Adrenal gland (tissue), 12 donors: ENCODE data around the gene MOV10. TPM values are rescaled to one million over a fixed set of nuclear protein-coding genes. Genes with fewer than 3 reads are reported as not detected.

Source experiments
- DNase-seq, 7 donors: peaks; one replicate each; pipeline ENCODE4 v3.0.0-alpha.2; 2019 to 2020
- H3K27ac ChIP-seq, 5 donors: fragments of 200-600 bp; sonication (generic) in 4 of 5; 1 replicate in 3 of 5; 2 replicates in 2 of 5; pipeline versions ENCODE4 v1.5.1 to v1.8.0; 2016 to 2020; ENCODE audit warnings: mild to moderate bottlenecking in 1 of 5
- H3K27me3 ChIP-seq: fragments of 200-600 bp; 2 replicates; pipeline ENCODE4 v1.8.0; 2021
- H3K36me3 ChIP-seq, 2 donors: fragments of 200-600 bp; replicated peaks in 1 of 2; 1 replicate in 1 of 2; 2 replicates in 1 of 2; pipeline versions ENCODE4 v1.5.1 to v1.8.0; 2018 to 2022
- H3K4me1 ChIP-seq, 2 donors: fragments of 200-600 bp; replicated peaks in 1 of 2; 1 replicate in 1 of 2; 2 replicates in 1 of 2; pipeline versions ENCODE4 v1.5.1 to v1.8.0; 2018 to 2021
- H3K4me3 ChIP-seq, 4 donors: fragments of 200-600 bp; sonication (generic) in 3 of 4; one replicate each; pipeline ENCODE4 v1.5.1; 2016 to 2018
- H3K9me3 ChIP-seq, 3 donors: fragments of 200-600 bp; sonication (generic) in 1 of 3; replicated peaks in 1 of 3; 1 replicate in 2 of 3; 2 replicates in 1 of 3; pipeline versions ENCODE4 v1.5.1 to v1.8.0; 2016 to 2021
- CTCF ChIP-seq, 6 experiments: fragments of 450-650 bp in 4 of 6; fragments of 200-600 bp in 2 of 6; sonication (generic) in 1 of 6; IDR thresholded peaks; 1 replicate in 5 of 6; 2 replicates in 1 of 6; pipeline versions ENCODE4 v1.5.1 to v1.8.0; 2016 to 2021; ENCODE audit warnings: antibody characterized with exemption in 6 of 6, mild to moderate bottlenecking in 2 of 6, moderate library complexity in 1 of 6
- POLR2A ChIP-seq, 2 donors: fragments of 450-650 bp; IDR thresholded peaks; one replicate each; pipeline ENCODE4 v1.6.1; 2017; ENCODE audit warnings: antibody characterized with exemption in 2 of 2, mild to moderate bottlenecking in 2 of 2, moderate library complexity in 1 of 2
- WGBS, 4 donors: extraction: QIAGEN DNeasy Blood & Tissue Kit in 2 of 4; methylation state at CpG; one replicate each; pipeline versions ENCODE4 v1.1.5 to v1.1.7; 2013 to 2017; 5-methylcytosine and 5-hydroxymethylcytosine counted together
- intact Hi-C, 2 donors: fragments of 100-400 bp; cut with DNase I; formaldehyde crosslinking; loops; one replicate each; pipeline versions ENCODE4 v1.14.1 to v1.15.0; 2022 to 2023
- polyA plus RNA-seq, 3 donors: library from polyadenylated mRNA; stranded (reverse); fragments of 200-250 nt in 2 of 3; fragments of 350-450 nt in 1 of 3; fragmentation: Illumina TruSeq in 1 of 3; extraction: RNeasy Lipid Tissue Mini Kit (QIAGEN cat#74804) in 1 of 3; gene quantifications; one replicate each; pipeline ENCODE4 v1.2.3, GENCODE V29; 2013 to 2014
- total RNA-seq, 9 donors: library from RNA; depleted of rRNA in 4 of 9; stranded (reverse); fragments of >200 nt in 4 of 9; fragments of 120-200 nt in 1 of 9; fragmentation: NEBNext Ultra II Directional in 1 of 9; extraction: Animal tissue kit (Norgen Biotek cat#: 25700) in 1 of 9; gene quantifications; one replicate each; pipeline versions ENCODE4 v1.1.0 to v1.2.4, GENCODE V29; 2013 to 2023
- donor health status: healthy with polysubstance abuse.
- donor health status: Bipolar disorder and iron deficiency.
- donor health status: DM: yes; HTN: yes; CAD: no.
- donor health status: DM: no; HTN: no; CAD: no.
- donor health status: DM: no; HTN: no; CAD: no.
- donor health status: DM: yes; HTN: yes; CAD: no.

Gene MOV10
- total and polyA plus RNA-seq, 12 donors = 39.1 to 372 (median 70.5) TPM

- DNase-seq = peak; percentile 97 to 99 (median 99)
- Histone ChIP-seq H3K4me3 (peak within 1 kb of the TSS in 2 of 4 donors; percentile 34 to 68), H3K27me3 (no peaks in the 10 kb centered on the region), H3K4me1 (peaks cover 19 to 24% of the 10 kb centered on the region in 2 donors), H3K36me3 (no peaks in the 10 kb centered on the region), H3K27ac (peak within 1 kb of the TSS in 3 of 5 donors; percentile 35 to 70 (median 49)), H3K9me3 (no peaks in the 10 kb centered on the region)
- TF ChIP-seq POLR2A (IDR thresholded peaks at IDR 0.05) = peak; percentile 44 to 61
- TF ChIP-seq CTCF (IDR thresholded peaks at IDR 0.05) = peak in 1 of 6 experiments; percentile 4
- intact Hi-C loops = loop anchor here in 1 of 2 donors (10.0 kb wide), 1 partner anchor 329 kb away; no protein-coding TSS in a partner anchor
- 0 to 1% (median 0%) methylated on average over 14 to 51 of the region's 51 CpGs for WGBS, 4 donors
Observed at GRCh38 chr1:112715264-112716053, 41.0 kb downstream of the MOV10 start, which contains the start of gene PPM1J. PPM1J (minus strand) TSS chr1:112715332; CDS start chr1:112715301, 31 bp downstream.

DNA sequence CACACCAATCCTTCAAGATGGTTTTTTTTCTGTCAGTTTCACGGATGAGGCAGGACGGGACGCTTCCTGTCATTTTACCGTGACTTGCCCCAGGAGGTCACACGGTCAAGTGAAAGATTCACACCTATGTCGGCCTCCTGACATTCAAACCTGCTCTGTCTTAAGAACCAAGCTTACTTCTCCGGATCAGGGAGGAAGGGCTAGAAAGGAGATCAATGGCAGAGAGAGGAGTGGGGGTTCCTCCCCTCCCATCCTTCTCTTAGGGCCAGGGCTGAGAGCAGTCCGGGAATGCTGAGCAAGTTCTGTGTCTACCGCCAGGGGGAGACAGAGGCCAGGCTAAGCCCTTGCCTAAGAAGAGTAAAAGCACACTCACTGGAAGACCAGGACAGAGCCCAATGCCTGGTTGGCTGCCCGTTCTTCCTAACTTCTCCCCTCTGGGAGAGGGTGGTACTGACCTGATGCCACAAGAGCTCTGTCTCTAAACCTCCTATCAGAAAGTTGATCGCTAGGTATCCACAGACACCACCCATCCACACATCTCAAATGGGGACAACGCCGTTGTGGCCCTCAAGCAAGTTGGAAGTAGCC lies 41.8 kb downstream of the MOV10 start:
- Histone ChIP-seq H3K27ac (peak overlapping the region in 2 of 5 donors; percentile 49 to 70), H3K4me3 (peak overlapping the region in 2 of 4 donors; percentile 34 to 68), H3K4me1 (peaks cover 19 to 24% of the 10 kb centered on the region in 2 donors), H3K36me3 (no peaks in the 10 kb centered on the region), H3K27me3 (no peaks in the 10 kb centered on the region), H3K9me3 (no peaks in the 10 kb centered on the region)
- TF ChIP-seq POLR2A (IDR thresholded peaks at IDR 0.05) = no peak
- TF ChIP-seq CTCF (IDR thresholded peaks at IDR 0.05) = peak; percentile 88 to 98 (median 97)
- peak; percentile 87 to 96 (median 89) for DNase-seq
- intact Hi-C loops = loop anchor here in 1 of 2 donors (10.0 kb wide), 1 partner anchor 329 kb away; no protein-coding TSS in a partner anchor
- WGBS, 4 donors = 1 to 17% (median 16%) methylated on average over 11 to 13 of the region's 13 CpGs

- no peak overlapping the region for H3K27ac ChIP-seq
- TF ChIP-seq POLR2A (IDR thresholded peaks at IDR 0.05) (no peak), CTCF (IDR thresholded peaks at IDR 0.05) (no peak)
- no peaks in the 10 kb centered on the region for H3K27me3 ChIP-seq
- no peak overlapping the region for H3K4me3 ChIP-seq
- 73 to 79% (median 77%) methylated on average over 2 of the region's 2 CpGs for WGBS, 4 donors
- no peaks in the 10 kb centered on the region for H3K9me3 ChIP-seq
- intact Hi-C loops = loop anchor here in 1 of 2 donors (10.0 kb wide), 1 partner anchor 327 kb away; no protein-coding TSS in a partner anchor
- H3K36me3 ChIP-seq = no peaks in the 10 kb centered on the region
- peaks cover 19 to 24% of the 10 kb centered on the region in 2 donors for H3K4me1 ChIP-seq
- peak in 1 of 7 donors; percentile 22 for DNase-seq
Observed at GRCh38 chr1:112717263-112717873, 42.9 kb downstream of the MOV10 start.
